Epithelial cell of esophagus (primary cell): ENCODE measurements around the gene TSPYL6.
A peak's percentile ranks its signal among the peaks of the same experiment; 100 is the strongest.

Experiments
- DNase-seq: peaks from one replicate; pipeline ENCODE4 v3.0.0; 2010; ENCODE audit warnings: low read depth
- H3K4me3 ChIP-seq: 2 replicates; pipeline ENCODE4 v1.5.1; 2011; ENCODE audit warnings: mild to moderate bottlenecking, low read length, control low read depth
- TF ChIP-seq, protein P1 (sequence below): IDR thresholded peaks from 2 replicates; pipeline ENCODE4 v1.5.1; 2011; ENCODE audit warnings: low read depth, mild to moderate bottlenecking, low read length, control low read depth, inconsistent platforms; ENCODE audit not compliant: insufficient read depth; ENCODE audit errors: missing control alignments

Gene TSPYL6

DNA sequence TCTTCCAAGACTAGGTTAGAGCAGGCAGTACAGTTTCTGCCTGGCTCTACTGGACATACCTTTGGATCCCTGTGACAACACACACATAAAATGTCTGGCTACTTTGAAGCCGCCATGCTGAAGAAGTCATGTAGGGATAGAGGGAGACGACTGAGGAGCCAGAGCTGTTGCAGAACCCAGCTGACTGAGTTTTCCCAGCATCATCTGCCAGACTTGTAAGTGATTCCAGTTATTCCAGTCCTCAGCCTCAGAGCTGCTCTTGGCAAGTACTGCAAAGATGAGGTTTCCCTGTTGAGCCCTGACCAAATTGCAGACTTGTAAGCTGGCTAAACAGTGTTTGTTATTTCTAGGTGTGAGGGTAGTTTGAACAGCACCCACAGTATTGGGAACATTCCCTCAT, 31.5 kb upstream of the TSPYL6 start:
- DNase-seq, result peak; percentile 38
- no peak overlapping the region for H3K4me3 ChIP-seq
- TF ChIP-seq, protein P1, sequence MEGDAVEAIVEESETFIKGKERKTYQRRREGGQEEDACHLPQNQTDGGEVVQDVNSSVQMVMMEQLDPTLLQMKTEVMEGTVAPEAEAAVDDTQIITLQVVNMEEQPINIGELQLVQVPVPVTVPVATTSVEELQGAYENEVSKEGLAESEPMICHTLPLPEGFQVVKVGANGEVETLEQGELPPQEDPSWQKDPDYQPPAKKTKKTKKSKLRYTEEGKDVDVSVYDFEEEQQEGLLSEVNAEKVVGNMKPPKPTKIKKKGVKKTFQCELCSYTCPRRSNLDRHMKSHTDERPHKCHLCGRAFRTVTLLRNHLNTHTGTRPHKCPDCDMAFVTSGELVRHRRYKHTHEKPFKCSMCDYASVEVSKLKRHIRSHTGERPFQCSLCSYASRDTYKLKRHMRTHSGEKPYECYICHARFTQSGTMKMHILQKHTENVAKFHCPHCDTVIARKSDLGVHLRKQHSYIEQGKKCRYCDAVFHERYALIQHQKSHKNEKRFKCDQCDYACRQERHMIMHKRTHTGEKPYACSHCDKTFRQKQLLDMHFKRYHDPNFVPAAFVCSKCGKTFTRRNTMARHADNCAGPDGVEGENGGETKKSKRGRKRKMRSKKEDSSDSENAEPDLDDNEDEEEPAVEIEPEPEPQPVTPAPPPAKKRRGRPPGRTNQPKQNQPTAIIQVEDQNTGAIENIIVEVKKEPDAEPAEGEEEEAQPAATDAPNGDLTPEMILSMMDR, result no peak

DNA sequence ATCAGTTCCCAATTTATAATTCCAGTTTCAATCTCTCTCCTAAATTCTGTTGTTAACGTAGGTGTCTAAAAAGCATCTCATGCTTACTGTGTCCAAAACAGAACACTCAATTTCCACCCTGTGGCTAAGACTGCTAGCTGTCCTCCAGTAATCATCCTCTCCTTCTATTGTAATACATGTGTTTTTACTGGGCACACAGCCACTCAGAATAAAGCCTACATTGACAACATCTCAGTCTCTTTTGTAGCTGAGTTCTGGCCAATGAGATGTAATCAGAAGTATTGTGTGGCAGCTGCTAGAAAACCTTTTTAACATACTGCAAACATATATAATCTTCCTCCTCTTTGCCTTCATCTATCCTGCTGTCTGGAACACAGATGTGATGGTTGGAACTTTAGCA, 29.4 kb upstream of the TSPYL6 start:
- TF ChIP-seq, protein P1, result no peak
- no peak for DNase-seq
- H3K4me3 ChIP-seq, result no peak overlapping the region

DNA sequence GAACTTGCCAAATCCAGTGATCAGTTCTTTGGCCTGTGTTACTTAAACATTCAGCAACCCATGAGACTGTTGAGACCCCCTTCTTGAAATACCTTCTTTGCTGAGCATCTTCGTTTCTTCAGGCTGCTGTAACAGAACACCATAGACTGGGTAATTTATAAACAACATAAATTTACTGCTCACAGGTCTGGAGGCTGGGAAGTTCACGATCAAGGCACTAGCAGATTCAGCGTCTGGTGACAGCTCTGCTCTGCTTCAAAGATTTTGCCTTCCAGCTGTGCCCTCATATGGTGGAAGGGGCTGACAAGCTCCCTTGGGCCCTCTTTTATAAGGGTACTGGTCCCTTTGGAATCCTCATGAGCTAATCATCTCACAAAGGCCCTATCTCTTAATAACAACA, 28.8 kb upstream of the TSPYL6 start:
- DNase-seq, result no peak
- TF ChIP-seq, protein P1, result no peak
- no peak overlapping the region for H3K4me3 ChIP-seq

DNA sequence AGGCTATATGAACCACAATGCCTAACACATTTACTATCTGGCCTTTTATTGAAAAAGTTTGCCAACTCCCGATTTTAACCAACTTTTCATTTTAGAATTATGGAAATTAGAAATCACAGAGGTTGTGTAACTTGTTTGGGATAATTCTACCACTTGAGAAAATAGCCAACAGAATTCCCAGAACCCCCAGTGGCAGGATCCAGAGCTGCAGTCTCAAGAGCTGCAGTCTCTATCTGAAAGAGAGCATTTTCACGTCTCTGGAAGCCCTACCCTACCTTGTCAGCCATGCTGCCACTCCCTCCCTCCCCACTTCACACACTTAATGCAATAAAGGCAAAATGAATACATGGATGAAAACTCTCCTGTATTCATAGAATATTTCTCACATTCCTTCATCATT, 23.4 kb upstream of the TSPYL6 start:
- no peak overlapping the region for H3K4me3 ChIP-seq
- TF ChIP-seq, protein P1, result peak; percentile 5
- DNase-seq, result no peak

DNA sequence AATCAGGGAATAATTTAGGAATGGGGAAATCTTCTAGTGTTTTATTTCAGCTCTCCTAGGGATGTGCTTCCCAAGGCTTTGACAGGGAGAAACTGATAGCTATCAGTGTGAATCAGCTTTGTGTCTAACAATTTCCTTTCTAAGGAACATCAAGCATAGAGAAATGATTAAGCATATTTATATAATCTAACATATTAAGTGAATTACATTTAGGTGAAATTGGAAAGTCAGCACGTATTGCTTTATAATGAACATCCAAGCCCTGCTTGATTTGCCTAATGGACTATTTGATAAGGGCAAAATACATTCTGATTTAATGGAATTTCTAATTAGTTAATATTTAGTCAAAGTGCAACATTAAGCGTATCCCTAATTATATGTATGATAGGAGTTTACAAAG, 19.5 kb upstream of the TSPYL6 start:
- TF ChIP-seq, protein P1, result no peak
- no peak for DNase-seq
- no peak overlapping the region for H3K4me3 ChIP-seq

DNA sequence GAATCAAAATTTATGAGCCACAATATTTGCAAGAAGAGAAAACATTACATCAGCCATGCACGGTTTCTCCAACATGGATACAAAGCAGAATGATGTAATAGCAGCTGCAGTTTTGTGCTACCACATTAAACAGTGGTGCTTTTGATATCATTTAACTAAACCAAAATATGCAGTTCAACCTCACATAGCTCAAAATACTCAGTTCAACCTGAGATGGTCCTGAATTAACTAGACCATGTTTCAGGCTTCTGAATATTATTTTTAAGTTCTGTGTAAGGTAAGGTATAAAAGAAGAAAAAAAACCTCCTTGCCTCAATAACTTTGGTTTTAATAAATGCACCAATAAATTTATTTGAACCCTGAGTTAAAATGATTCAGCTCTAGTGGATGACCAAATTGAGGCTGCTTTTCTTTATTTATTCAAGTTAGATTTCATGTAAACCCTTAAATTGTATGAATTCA, 18.8 kb upstream of the TSPYL6 start:
- H3K4me3 ChIP-seq, result no peak overlapping the region
- DNase-seq, result peak; percentile 2
- TF ChIP-seq, protein P1, result no peak

DNA sequence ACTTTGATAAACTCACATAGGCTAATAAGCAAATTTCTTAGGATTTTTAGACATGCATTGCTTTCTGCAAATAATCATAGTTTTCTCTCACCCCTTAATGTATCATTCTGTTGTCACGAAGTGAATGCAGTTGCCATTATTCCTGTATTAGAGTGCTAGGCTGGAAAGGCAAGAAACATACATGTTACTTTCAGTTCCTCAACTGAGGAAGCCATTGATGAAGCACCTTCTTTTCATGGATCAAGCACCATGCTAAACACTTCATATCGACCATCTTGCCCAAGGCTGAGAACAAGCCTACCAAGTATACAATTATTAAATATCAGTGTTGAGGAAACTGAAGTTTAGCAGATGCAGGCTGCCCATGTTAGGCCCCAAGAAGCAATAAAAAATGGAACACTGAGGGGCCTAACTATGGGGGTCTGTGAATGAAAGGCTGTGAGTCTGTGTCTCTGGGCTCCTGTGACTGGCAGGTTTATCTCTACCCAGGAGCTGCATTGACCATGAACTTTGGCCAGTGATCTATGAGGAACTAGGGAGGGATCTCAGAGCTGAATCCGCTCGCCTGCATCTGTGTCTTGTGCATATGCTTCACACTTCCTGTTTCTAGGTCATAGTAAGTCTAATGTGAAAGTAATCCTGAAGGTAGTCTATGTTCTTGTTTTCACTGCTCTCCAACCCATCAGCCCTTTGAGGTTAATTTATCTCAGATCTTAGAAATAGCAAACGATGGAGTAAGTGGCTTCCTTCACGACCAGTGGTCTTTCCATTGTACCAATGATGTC, 16.0 kb upstream of the TSPYL6 start:
- H3K4me3 ChIP-seq, result no peak overlapping the region
- TF ChIP-seq, protein P1, result no peak
- DNase-seq, result no peak
